HG03066 (cell line): ENCODE measurements around the gene TPCN1.

Experiments
- ATAC-seq: cut with Tn5 transposase; IDR thresholded peaks from one replicate; pipeline ENCODE4 v1.9.1; 2021; ENCODE audit warnings: low read depth; ENCODE audit not compliant: unreplicated experiment

The TPCN1 gene

GRCh38 chr12:113221181-113221996 is at the start of gene TPCN1:
Gene TPCN1 (plus strand): TSS chr12:113221464. CDS start chr12:113226853, 5,389 bp downstream.
- peak; percentile 88 for ATAC-seq

GRCh38 chr12:113171543-113171942 is 49.7 kb upstream of the TPCN1 start:
- ATAC-seq = no peak

GRCh38 chr12:113172185-113172584 is 49.1 kb upstream of the TPCN1 start:
- ATAC-seq = no peak

GRCh38 chr12:113173081-113173698 is 48.1 kb upstream of the TPCN1 start:
- ATAC-seq = no peak

GRCh38 chr12:113174461-113175384 is 46.5 kb upstream of the TPCN1 start:
- ATAC-seq = no peak

- no peak for ATAC-seq
These were observed 42.2 kb upstream of the TPCN1 start for GRCh38 chr12:113179023-113179422.

GRCh38 chr12:113180333-113180732 is 40.9 kb upstream of the TPCN1 start:
- ATAC-seq = no peak

GRCh38 chr12:113181975-113182374 is 39.3 kb upstream of the TPCN1 start:
- ATAC-seq = no peak

- no peak for ATAC-seq
These were observed 38.2 kb upstream of the TPCN1 start for GRCh38 chr12:113183030-113183589.

GRCh38 chr12:113184098-113184899 is 37.0 kb upstream of the TPCN1 start:
- ATAC-seq = peak; percentile 39

- ATAC-seq = peak; percentile 85
These were observed 36.4 kb upstream of the TPCN1 start for GRCh38 chr12:113184900-113185179.

- ATAC-seq = peak; percentile 47
These were observed 35.9 kb upstream of the TPCN1 start, which contains the start of the genes DDX54 and RITA1 for GRCh38 chr12:113185180-113186032. Gene DDX54 (minus strand): TSS chr12:113185478. CDS start chr12:113185451, 27 bp downstream. Gene RITA1 (plus strand): TSS chr12:113185721. CDS start chr12:113186747, 1,026 bp downstream.

GRCh38 chr12:113186033-113186365 is 35.3 kb upstream of the TPCN1 start:
- ATAC-seq = no peak

GRCh38 chr12:113186666-113187325 is 34.5 kb upstream of the TPCN1 start:
- no peak for ATAC-seq

GRCh38 chr12:113189361-113189760 is 31.9 kb upstream of the TPCN1 start:
- no peak for ATAC-seq

- ATAC-seq = no peak
These were observed 30.5 kb upstream of the TPCN1 start for GRCh38 chr12:113190761-113191160.

- no peak for ATAC-seq
These were observed 30.0 kb upstream of the TPCN1 start for GRCh38 chr12:113191227-113191626.

GRCh38 chr12:113194971-113195391 is 26.3 kb upstream of the TPCN1 start:
- no peak for ATAC-seq
